ENCODE data around the gene DAPK1. TPM values are rescaled to one million over a fixed set of nuclear protein-coding genes. Genes with fewer than 3 reads are reported as not detected.

DAPK1 gene
- total and polyA plus RNA-seq, 12 donors = 5.4 to 44.6 (median 21.3) TPM

DNA sequence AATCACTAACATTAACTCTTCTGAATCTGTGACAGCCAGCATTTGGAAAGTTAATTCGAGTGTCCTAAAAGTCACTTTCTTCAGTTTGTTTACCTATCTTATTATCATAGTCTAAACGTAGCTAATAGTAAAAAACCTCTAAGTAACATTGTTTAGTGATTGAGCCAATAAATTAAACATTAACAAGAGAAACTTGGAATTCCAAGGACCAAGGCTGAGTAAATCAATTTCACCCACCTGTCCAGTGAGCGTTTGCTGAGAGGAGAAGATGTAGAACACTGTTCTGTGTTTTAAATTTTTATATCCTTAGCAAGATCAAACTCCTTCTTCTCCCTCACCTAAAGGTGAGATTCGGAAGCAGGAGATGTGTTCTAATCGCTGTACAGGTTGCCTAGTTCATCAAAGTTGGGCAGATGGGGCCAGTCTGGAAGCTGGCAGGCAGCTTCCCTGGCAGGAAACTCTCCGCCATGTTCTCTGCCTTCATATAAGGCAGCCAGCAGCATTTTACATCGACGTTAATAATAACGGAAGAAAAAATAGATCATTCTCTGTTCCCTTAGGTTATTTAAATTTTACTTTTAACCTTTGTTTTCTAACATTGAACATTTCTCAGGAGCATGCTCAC is 89.2 kb downstream of the DAPK1 start:
- 77 to 88% (median 80%) methylated on average over 9 of the region's 9 CpGs for WGBS, 4 donors
- H3K36me3 ChIP-seq (replicated peaks in 1 of 2) = no peaks in the 10 kb centered on the region
- TF ChIP-seq POLR2A (IDR thresholded peaks at IDR 0.05) = no peak
- TF ChIP-seq, protein P1, sequence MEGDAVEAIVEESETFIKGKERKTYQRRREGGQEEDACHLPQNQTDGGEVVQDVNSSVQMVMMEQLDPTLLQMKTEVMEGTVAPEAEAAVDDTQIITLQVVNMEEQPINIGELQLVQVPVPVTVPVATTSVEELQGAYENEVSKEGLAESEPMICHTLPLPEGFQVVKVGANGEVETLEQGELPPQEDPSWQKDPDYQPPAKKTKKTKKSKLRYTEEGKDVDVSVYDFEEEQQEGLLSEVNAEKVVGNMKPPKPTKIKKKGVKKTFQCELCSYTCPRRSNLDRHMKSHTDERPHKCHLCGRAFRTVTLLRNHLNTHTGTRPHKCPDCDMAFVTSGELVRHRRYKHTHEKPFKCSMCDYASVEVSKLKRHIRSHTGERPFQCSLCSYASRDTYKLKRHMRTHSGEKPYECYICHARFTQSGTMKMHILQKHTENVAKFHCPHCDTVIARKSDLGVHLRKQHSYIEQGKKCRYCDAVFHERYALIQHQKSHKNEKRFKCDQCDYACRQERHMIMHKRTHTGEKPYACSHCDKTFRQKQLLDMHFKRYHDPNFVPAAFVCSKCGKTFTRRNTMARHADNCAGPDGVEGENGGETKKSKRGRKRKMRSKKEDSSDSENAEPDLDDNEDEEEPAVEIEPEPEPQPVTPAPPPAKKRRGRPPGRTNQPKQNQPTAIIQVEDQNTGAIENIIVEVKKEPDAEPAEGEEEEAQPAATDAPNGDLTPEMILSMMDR (IDR thresholded peaks at IDR 0.05) = no peak
- H3K27ac ChIP-seq = no peak overlapping the region
- H3K4me1 ChIP-seq (replicated peaks in 1 of 2) = peaks cover 0 to 4% of the 10 kb centered on the region in 2 donors
- H3K9me3 ChIP-seq (replicated peaks in 1 of 3) = no peaks in the 10 kb centered on the region
- intact Hi-C loops (cut with DNase I) = no loop called here
- no peak for DNase-seq
- H3K27me3 ChIP-seq = no peaks in the 10 kb centered on the region
- no peak overlapping the region for H3K4me3 ChIP-seq

DNA sequence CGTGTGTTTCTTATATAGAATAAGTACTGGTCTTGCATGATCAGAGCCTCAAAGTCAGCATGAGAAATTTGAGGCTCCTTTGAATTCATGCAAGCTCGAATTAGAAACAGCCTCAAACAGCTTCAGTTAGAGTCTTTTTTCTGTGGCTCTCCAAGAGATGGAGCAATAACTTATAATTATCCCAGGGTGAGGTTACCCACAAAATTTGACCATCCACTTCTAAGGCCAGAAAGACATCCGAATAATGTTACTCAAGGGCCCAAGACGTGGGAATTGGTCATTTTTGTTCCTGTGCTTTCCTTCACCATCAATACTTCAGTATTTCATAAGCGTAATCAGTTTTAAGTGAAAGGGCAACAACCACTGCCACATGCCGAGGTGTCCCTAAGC is 89.7 kb downstream of the DAPK1 start:
- 74 to 89% (median 79%) methylated on average over 6 of the region's 6 CpGs for WGBS, 4 donors
- intact Hi-C loops (cut with DNase I) = no loop called here
- no peaks in the 10 kb centered on the region for H3K36me3 ChIP-seq (replicated peaks in 1 of 2)
- H3K9me3 ChIP-seq (replicated peaks in 1 of 3) = no peaks in the 10 kb centered on the region
- TF ChIP-seq POLR2A (IDR thresholded peaks at IDR 0.05) = no peak
- TF ChIP-seq, protein P1 (IDR thresholded peaks at IDR 0.05) = no peak
- H3K4me1 ChIP-seq (replicated peaks in 1 of 2) = peaks cover 0 to 3% of the 10 kb centered on the region in 2 donors
- H3K4me3 ChIP-seq = no peak overlapping the region
- no peak overlapping the region for H3K27ac ChIP-seq
- H3K27me3 ChIP-seq = no peaks in the 10 kb centered on the region
- DNase-seq = no peak

DNA sequence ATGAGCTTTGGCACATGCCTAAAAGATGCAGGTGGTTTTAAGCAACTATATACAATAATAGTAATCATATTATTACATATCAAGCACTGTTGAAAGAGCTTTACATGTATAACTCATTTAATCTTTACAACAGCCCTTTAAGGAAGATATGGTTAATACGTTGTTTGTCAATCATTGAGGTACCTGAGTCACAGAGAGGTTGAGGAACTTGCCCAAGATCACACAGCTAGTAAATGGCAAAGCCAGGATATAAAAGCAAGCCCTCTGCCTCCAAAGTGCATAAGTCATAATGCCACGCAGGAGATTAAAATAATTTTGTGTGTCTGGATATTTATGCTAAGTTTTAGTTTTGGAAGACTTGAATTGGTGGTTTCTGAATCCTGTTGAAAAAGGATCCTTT is 90.2 kb downstream of the DAPK1 start:
- Histone ChIP-seq H3K36me3 (replicated peaks in 1 of 2) (no peaks in the 10 kb centered on the region), H3K27ac (no peak overlapping the region), H3K9me3 (replicated peaks in 1 of 3) (no peaks in the 10 kb centered on the region), H3K4me1 (replicated peaks in 1 of 2) (peaks cover 3 to 8% of the 10 kb centered on the region in 2 donors), H3K4me3 (no peak overlapping the region), H3K27me3 (no peaks in the 10 kb centered on the region)
- no peak for TF ChIP-seq POLR2A (IDR thresholded peaks at IDR 0.05)
- TF ChIP-seq, protein P1 (IDR thresholded peaks at IDR 0.05) = no peak
- no peak for DNase-seq
- 77 to 99% (median 82%) methylated on average over 2 of the region's 2 CpGs for WGBS, 4 donors
- intact Hi-C loops (cut with DNase I) = no loop called here

DNA sequence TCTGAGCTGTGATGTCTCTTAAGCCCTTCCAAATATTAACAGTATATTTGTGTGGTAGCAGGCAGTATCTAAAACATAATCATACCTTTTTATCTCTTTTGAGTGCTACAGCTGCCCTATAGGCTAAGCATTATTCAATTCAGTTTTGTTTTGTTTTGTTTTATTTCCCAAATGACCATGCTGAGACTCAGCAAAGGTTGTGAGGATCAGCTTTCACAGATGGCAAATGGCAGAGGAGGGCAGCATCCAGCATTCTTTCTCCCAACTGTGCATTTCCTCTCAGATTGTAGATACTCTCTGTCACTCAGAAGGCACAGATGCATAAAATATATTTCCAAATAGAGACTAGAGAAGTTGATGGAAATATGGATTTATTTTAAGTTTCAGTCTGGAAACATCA is 90.7 kb downstream of the DAPK1 start:
- H3K36me3 ChIP-seq (replicated peaks in 1 of 2) = no peaks in the 10 kb centered on the region
- intact Hi-C loops (cut with DNase I) = no loop called here
- H3K27me3 ChIP-seq = no peaks in the 10 kb centered on the region
- H3K4me1 ChIP-seq (replicated peaks in 1 of 2) = peaks cover 7 to 13% of the 10 kb centered on the region in 2 donors
- TF ChIP-seq, protein P1 (IDR thresholded peaks at IDR 0.05) = no peak
- no peak for TF ChIP-seq POLR2A (IDR thresholded peaks at IDR 0.05)
- no peak overlapping the region for H3K4me3 ChIP-seq
- DNase-seq = no peak
- no peaks in the 10 kb centered on the region for H3K9me3 ChIP-seq (replicated peaks in 1 of 3)
- no peak overlapping the region for H3K27ac ChIP-seq

Measured in adrenal gland (tissue), 12 donors.